Sigmoid colon (tissue), 7 donors: ENCODE measurements around the gene GP2. TPM values are rescaled to one million over a fixed set of nuclear protein-coding genes. Genes with fewer than 3 reads are reported as not detected.
"Not testable (repeated sequence)": the region's sequence is repeated elsewhere in the genome, so short reads cannot be mapped to it uniquely, and the experiment has no call there.

Experiments
- DNase-seq: peaks from one replicate; pipeline ENCODE4 v3.0.0-alpha.2; 2019
- H3K27ac ChIP-seq, 4 donors: fragments of 200-600 bp; sonication (generic); one replicate each; pipeline ENCODE4 v1.5.1; 2016 to 2019; ENCODE audit warnings: mild to moderate bottlenecking in 1 of 4
- H3K27me3 ChIP-seq, 3 donors: fragments of 200-600 bp; sonication (generic); one replicate each; pipeline ENCODE4 v1.5.1; 2019; ENCODE audit warnings: mild to moderate bottlenecking in 1 of 3
- H3K36me3 ChIP-seq, 4 donors: fragments of 200-600 bp; sonication (generic); one replicate each; pipeline ENCODE4 v1.5.1; 2016 to 2019
- H3K4me1 ChIP-seq, 4 donors: fragments of 200-600 bp; sonication (generic); one replicate each; pipeline ENCODE4 v1.5.1; 2017 to 2019
- H3K4me3 ChIP-seq, 4 donors: fragments of 200-600 bp; sonication (generic); one replicate each; pipeline ENCODE4 v1.5.1; 2017 to 2019; ENCODE audit warnings: mild to moderate bottlenecking in 2 of 4, moderate library complexity in 1 of 4
- H3K9me3 ChIP-seq, 4 donors: fragments of 200-600 bp in 3 of 4; sonication (generic) in 3 of 4; one replicate each; pipeline versions ENCODE4 v1.5.1 to v1.6.1; 2013 to 2019
- EP300 ChIP-seq, 4 donors: sonication (generic); formaldehyde crosslinking; IDR thresholded peaks; one replicate each; pipeline ENCODE4 v1.6.1; 2017; ENCODE audit warnings: antibody characterized with exemption in 4 of 4
- POLR2A ChIP-seq, 2 donors: fragments of 450-650 bp; IDR thresholded peaks; one replicate each; pipeline ENCODE4 v1.6.1; 2016; ENCODE audit warnings: antibody characterized with exemption in 2 of 2, mild to moderate bottlenecking in 2 of 2, moderate library complexity in 2 of 2
- POLR2AphosphoS5 ChIP-seq, 4 donors: sonication (generic); formaldehyde crosslinking; IDR thresholded peaks; one replicate each; pipeline ENCODE4 v1.6.1; 2017; ENCODE audit warnings: antibody characterized with exemption in 4 of 4
- WGBS, 2 donors: extraction: QIAGEN DNeasy Blood & Tissue Kit; methylation state at CpG; one replicate each; pipeline ENCODE4 v1.1.7; 2013; 5-methylcytosine and 5-hydroxymethylcytosine counted together
- intact Hi-C: fragments of 100-400 bp; cut with DNase I; formaldehyde crosslinking; loops from one replicate; pipeline ENCODE4 v1.15.1; 2023
- polyA plus RNA-seq, 3 donors: library from polyadenylated mRNA; stranded (reverse); fragments of 200-250 nt; gene quantifications; one replicate each; pipeline ENCODE4 v1.2.3, GENCODE V29; 2013
- total RNA-seq, 4 donors: library from RNA; depleted of rRNA; stranded (reverse); fragments of >200 nt; gene quantifications; one replicate each; pipeline ENCODE4 v1.1.0, GENCODE V29; 2016
- TF ChIP-seq, protein P1 (sequence below), 4 experiments: fragments of 450-650 bp in 3 of 4; fragments of 200-600 bp in 1 of 4; IDR thresholded peaks; one replicate each; pipeline ENCODE4 v1.5.1; 2016 to 2019; ENCODE audit warnings: antibody characterized with exemption in 4 of 4, mild to moderate bottlenecking in 3 of 4, moderate library complexity in 2 of 4
- donor health status: healthy with polysubstance abuse.
- donor health status: Bipolar disorder and iron deficiency.
- donor health status: healthy.

GP2 gene
- total and polyA plus RNA-seq, 7 donors: 1.0 to 12.0 (median 3.5) TPM; not detected in 4

DNA sequence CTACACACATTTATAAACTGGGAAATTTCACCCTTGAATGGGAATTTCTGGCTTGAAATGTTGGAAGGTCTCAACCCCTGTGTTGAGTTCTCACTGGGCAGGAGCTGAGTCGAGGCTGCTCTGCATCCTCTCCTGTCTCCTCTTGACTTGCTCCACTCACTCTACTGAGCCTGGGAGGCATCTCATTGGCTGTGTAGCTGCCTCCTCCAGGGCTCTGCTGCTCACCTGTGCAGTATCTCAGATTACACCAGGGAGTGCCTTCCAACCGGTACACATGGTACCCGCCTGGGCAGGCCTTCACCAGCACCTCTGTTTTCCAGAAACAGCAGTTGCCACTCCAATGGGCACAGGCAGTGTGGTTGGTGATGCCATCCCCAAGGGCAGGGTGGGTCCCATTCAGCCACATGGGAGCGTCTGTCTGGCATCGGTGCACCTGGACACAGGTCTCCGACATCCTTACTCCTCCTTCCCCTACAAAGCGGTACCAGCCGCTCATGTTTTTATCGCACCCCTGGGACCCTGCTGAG lies 3.7 kb downstream of the GP2 start:
- WGBS, 2 donors: 86 to 91% methylated on average over 9 of the region's 9 CpGs
- Histone ChIP-seq H3K27ac (no peak overlapping the region), H3K4me1 (no peaks in the 10 kb centered on the region), H3K36me3 (no peaks in the 10 kb centered on the region), H3K27me3 (peaks cover 0 to 5% (median 0%) of the 10 kb centered on the region in 3 donors), H3K9me3 (no peaks in the 10 kb centered on the region), H3K4me3 (no peak overlapping the region)
- no peak for TF ChIP-seq EP300 (IDR thresholded peaks at IDR 0.05)
- TF ChIP-seq, protein P1, sequence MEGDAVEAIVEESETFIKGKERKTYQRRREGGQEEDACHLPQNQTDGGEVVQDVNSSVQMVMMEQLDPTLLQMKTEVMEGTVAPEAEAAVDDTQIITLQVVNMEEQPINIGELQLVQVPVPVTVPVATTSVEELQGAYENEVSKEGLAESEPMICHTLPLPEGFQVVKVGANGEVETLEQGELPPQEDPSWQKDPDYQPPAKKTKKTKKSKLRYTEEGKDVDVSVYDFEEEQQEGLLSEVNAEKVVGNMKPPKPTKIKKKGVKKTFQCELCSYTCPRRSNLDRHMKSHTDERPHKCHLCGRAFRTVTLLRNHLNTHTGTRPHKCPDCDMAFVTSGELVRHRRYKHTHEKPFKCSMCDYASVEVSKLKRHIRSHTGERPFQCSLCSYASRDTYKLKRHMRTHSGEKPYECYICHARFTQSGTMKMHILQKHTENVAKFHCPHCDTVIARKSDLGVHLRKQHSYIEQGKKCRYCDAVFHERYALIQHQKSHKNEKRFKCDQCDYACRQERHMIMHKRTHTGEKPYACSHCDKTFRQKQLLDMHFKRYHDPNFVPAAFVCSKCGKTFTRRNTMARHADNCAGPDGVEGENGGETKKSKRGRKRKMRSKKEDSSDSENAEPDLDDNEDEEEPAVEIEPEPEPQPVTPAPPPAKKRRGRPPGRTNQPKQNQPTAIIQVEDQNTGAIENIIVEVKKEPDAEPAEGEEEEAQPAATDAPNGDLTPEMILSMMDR (IDR thresholded peaks at IDR 0.05): no peak
- TF ChIP-seq POLR2A (IDR thresholded peaks at IDR 0.05): no peak
- no peak for TF ChIP-seq POLR2AphosphoS5 (IDR thresholded peaks at IDR 0.05)
- intact Hi-C loops: no loop called here
- DNase-seq: no peak

DNA sequence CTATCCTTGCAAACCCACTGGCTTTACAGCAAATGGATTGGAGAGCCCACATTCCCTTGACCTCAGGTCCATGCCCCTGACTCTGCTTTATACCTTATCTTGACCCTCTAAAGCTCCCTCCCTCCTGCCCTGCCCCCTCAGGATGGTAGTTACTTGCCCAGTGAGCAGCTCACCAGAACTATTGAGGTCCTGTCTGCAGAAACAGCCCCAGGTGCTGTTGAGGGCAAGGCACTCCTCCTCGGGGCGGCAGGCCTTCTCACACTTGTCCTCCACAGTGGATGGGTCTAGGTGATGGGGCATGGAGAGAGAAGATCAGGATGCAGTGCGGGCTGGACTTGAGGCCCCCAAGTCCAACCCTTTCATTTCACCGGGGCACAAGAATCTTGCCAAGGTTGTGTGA lies 4.6 kb downstream of the GP2 start:
- TF ChIP-seq EP300 (IDR thresholded peaks at IDR 0.05): no peak
- no peak for TF ChIP-seq POLR2AphosphoS5 (IDR thresholded peaks at IDR 0.05)
- TF ChIP-seq POLR2A (IDR thresholded peaks at IDR 0.05): no peak
- TF ChIP-seq, protein P1 (IDR thresholded peaks at IDR 0.05): no peak
- DNase-seq: no peak
- no peaks in the 10 kb centered on the region for H3K4me1 ChIP-seq
- no peak overlapping the region for H3K4me3 ChIP-seq
- H3K27me3 ChIP-seq: peaks cover 0 to 7% (median 0%) of the 10 kb centered on the region in 3 donors
- WGBS, 2 donors: 91 to 95% methylated on average over 4 of the region's 4 CpGs
- intact Hi-C loops: no loop called here
- H3K27ac ChIP-seq: no peak overlapping the region
- H3K9me3 ChIP-seq: no peaks in the 10 kb centered on the region
- H3K36me3 ChIP-seq: no peaks in the 10 kb centered on the region

DNA sequence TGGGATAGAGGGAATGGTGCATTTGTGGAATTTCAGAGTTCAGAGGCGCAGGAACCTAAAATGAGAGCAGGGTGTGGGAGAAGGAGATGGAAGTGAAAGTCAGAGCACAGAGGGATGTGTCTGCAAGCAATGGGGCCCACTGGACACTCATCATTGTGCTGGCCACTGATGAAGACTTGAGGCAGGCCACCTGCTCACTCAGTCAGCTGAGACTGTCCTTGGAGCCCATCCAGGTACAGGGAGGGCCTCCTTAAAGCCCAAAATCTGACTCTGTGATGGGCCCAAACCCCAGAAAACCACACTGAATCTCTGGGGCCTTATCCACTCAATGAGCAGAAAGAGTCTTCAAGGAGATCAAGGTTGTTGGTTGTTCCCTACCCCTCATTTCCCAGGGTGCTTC lies 5.6 kb downstream of the GP2 start:
- Histone ChIP-seq H3K27me3 (peaks cover 0 to 7% (median 0%) of the 10 kb centered on the region in 3 donors), H3K36me3 (no peaks in the 10 kb centered on the region), H3K4me3 (no peak overlapping the region), H3K4me1 (no peaks in the 10 kb centered on the region), H3K9me3 (no peaks in the 10 kb centered on the region), H3K27ac (no peak overlapping the region)
- 95 to 97% methylated on average over 1 of the region's 1 CpG for WGBS, 2 donors
- no peak for DNase-seq
- intact Hi-C loops: no loop called here
- TF ChIP-seq POLR2A (IDR thresholded peaks at IDR 0.05): no peak
- TF ChIP-seq, protein P1 (IDR thresholded peaks at IDR 0.05): no peak
- no peak for TF ChIP-seq POLR2AphosphoS5 (IDR thresholded peaks at IDR 0.05)
- TF ChIP-seq EP300 (IDR thresholded peaks at IDR 0.05): no peak

DNA sequence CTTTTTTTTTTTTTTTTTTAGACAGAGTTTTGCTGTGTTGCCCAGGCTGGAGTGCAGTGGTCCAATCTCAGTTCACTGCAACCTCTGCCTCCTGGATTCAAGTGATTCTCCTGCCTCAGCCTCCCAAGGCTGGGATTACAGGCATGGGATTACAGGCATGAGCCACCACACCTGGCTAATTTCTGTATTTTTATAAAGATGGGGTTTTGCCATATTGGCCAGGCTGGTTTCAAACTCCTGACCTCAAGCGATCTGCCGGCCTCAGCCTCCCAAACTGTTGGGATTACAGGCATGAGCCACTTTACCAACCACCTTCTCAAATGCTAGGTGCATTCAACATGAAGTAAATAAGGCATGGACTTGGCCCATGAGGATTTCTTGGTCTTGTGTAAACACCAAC lies 6.3 kb downstream of the GP2 start:
- H3K4me1 ChIP-seq, H3K27me3 ChIP-seq, intact Hi-C loops, H3K4me3 ChIP-seq, H3K36me3 ChIP-seq, H3K9me3 ChIP-seq, DNase-seq, H3K27ac ChIP-seq: not testable (repeated sequence)
- 97 to 98% methylated on average over 2 of the region's 2 CpGs for WGBS, 2 donors

DNA sequence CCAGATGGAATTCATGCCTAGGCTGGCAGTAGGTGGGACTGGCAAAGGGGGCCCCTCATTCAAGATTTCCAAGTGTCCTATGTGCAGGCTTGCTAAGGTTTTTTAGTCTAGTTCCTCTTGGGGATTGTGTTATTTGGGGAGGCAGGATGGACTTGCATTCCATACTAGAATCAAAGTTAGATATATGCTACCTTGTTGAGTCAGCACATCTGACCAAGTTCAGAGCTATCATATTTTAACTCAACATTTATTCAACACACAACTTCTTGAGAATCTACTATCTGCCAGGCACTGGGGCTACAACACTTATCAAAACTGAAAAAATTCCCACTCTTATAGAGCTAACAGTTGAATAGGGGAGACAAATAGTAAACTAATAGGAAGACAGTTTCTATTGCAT lies 6.7 kb downstream of the GP2 start:
- no peaks in the 10 kb centered on the region for H3K36me3 ChIP-seq
- intact Hi-C loops: no loop called here
- H3K4me3 ChIP-seq: no peak overlapping the region
- H3K27me3 ChIP-seq: peaks cover 0 to 7% (median 0%) of the 10 kb centered on the region in 3 donors
- H3K9me3 ChIP-seq: no peaks in the 10 kb centered on the region
- H3K4me1 ChIP-seq: no peaks in the 10 kb centered on the region
- TF ChIP-seq EP300 (IDR thresholded peaks at IDR 0.05): no peak
- no peak for TF ChIP-seq POLR2A (IDR thresholded peaks at IDR 0.05)
- TF ChIP-seq, protein P1 (IDR thresholded peaks at IDR 0.05): no peak
- no peak for TF ChIP-seq POLR2AphosphoS5 (IDR thresholded peaks at IDR 0.05)
- H3K27ac ChIP-seq: no peak overlapping the region
- no peak for DNase-seq
